Nephron progenitor cell (in vitro differentiated cells): ENCODE data around the gene MGST1.

Experiments used
- DNase-seq: peaks from one replicate; pipeline ENCODE4 v3.0.0; 2021
- H3K27ac Mint-ChIP-seq: 2 replicates; pipeline ENCODE4 v1.8.0; 2021; ENCODE audit warnings: mild to moderate bottlenecking, moderate library complexity, mixed read lengths
- H3K27me3 Mint-ChIP-seq: 2 replicates; pipeline ENCODE4 v1.8.0; 2021; ENCODE audit warnings: mild to moderate bottlenecking, low read depth, mixed read lengths; ENCODE audit not compliant: poor library complexity
- H3K36me3 Mint-ChIP-seq: 2 replicates; pipeline ENCODE4 v1.8.0; 2021; ENCODE audit warnings: low read depth, mixed read lengths
- H3K4me1 Mint-ChIP-seq: 2 replicates; pipeline ENCODE4 v1.8.0; 2021; ENCODE audit warnings: mixed read lengths
- H3K4me3 Mint-ChIP-seq: 2 replicates; pipeline ENCODE4 v1.8.0; 2021; ENCODE audit warnings: mild to moderate bottlenecking, moderate library complexity, mixed read lengths
- H3K9me3 Mint-ChIP-seq: 2 replicates; pipeline ENCODE4 v1.8.0; 2021; ENCODE audit warnings: mild to moderate bottlenecking, moderate library complexity, mixed read lengths
- CTCF ChIP-seq: fragments of 200-600 bp; sonication (generic); IDR thresholded peaks from 2 replicates; pipeline ENCODE4 v1.5.0; 2021; ENCODE audit warnings: antibody characterized with exemption

MGST1 gene

DNA sequence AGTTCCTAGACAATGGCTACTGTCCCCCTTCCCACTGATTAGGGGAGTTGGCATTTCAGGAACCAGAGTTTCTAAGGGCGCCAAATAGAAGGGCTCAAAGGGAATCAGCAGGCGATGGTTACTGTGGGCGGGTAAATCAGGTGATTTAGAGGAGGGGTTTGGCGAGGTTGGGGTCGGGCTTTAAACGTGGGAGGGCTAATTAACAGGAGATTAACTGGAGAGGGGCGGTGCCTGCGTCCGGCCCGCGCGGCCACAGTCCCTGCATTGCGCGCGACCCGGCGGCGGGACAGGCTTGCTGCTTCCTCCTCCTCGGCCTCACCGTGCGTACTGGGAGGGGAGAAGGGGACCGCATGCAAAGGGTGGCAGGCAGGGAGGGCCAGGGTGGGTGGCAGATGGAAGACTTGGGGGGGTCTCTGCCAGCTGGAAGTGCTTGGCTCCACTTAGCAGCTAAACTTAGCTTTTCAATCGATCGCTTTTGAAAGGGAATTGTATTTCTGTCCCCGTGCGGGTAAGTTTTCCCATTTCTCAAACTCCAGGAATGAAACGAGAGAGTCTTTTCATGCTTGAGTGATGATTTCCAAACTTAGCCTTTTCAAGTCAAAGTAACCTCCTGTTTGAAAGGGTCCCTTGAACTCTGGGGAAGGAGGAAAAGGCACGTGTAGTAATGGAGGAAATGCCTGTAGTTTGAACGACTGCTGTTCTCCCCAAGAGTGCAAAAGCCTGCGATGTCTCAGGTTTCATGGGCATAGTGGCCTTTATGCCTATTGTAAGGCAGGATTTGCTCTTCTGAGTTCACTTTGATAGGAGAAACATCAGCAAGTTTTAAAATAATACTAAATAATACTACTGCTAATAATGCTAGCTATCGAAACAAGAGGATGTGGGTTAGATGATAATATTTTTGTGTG lies at the start of gene MGST1:
TSS of gene MGST1 (plus strand) at position 255 of the 908 bp plus-strand sequence. CDS start 6,608 bp downstream, outside the sequence.
- peaks cover 24% of the 10 kb centered on the region for H3K36me3 Mint-ChIP-seq
- H3K4me1 Mint-ChIP-seq = peaks cover 46% of the 10 kb centered on the region
- H3K27me3 Mint-ChIP-seq = no peaks in the 10 kb centered on the region
- H3K27ac Mint-ChIP-seq = peak within 1 kb of the TSS; percentile 95
- peak within 1 kb of the TSS; percentile 88 for H3K4me3 Mint-ChIP-seq
- H3K9me3 Mint-ChIP-seq = no peaks in the 10 kb centered on the region
- TF ChIP-seq CTCF = no peak
- DNase-seq = peak; percentile 77

DNA sequence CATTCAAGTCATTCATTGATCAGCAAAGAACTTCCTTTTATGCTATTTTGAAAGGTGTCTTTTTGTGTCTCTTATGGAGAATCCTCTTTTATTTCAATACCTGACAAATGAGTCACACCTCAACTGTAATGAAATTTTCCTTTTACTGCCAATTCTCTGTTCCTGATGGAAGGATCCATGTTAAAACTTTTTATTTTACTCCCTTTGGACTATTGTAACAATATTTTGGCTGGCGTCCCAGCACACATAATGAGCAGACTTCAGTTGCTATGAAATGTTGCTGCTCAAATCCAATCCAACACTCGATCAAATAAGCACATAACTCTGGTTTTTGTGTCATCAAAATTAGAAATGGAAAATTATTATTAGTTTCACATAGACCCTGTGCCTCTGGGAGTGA lies 48.0 kb upstream of the MGST1 start:
- Mint-ChIP-seq H3K4me3 (no peak overlapping the region), H3K4me1 (no peaks in the 10 kb centered on the region), H3K36me3 (no peaks in the 10 kb centered on the region), H3K27me3 (peaks cover 4% of the 10 kb centered on the region), H3K9me3 (no peaks in the 10 kb centered on the region), H3K27ac (no peak overlapping the region)
- no peak for TF ChIP-seq CTCF
- no peak for DNase-seq

DNA sequence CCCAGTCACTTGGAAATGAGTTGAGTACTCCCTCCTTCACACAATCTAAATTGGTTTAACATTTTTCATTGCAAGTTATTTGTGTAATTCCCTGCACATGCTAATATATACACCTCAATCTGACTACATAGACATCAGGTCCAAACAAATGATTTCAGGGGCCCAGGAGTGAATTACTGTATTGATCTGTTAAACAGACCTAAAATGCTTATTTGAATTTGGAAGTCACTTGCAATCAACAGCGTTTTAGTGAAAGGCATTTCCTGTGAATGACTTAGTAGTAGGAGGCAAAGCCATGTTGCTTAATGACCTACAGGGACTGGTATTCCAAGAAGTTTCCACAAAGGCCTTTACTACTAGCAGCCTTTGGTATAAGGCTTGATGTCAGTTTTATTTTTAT lies 47.3 kb upstream of the MGST1 start:
- Mint-ChIP-seq H3K27me3 (peaks cover 4% of the 10 kb centered on the region), H3K9me3 (no peaks in the 10 kb centered on the region)

DNA sequence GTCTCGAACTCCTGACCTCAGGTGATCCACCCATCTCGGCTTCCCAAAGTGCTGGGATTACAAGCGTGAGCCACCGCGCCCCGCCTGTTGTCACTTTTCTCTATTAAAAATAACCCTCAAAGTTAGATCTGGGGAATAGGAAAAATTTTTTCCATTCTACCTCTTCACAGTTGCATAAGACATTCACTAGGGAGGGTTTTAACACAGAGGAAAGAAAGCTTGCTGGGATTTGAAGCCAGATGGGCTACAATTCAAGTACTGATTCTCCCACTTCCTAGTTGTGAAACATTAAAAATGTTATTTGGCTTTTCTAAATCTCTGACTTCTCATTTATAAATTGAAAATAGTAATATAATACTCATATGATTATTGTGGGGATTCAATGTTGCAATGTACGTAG lies 46.7 kb upstream of the MGST1 start:
- no peak for DNase-seq
- no peaks in the 10 kb centered on the region for H3K9me3 Mint-ChIP-seq
- H3K27me3 Mint-ChIP-seq = peaks cover 4% of the 10 kb centered on the region
- no peaks in the 10 kb centered on the region for H3K36me3 Mint-ChIP-seq
- TF ChIP-seq CTCF = no peak
- no peak overlapping the region for H3K27ac Mint-ChIP-seq
- no peaks in the 10 kb centered on the region for H3K4me1 Mint-ChIP-seq
- H3K4me3 Mint-ChIP-seq = no peak overlapping the region

More for the DNA sequence above, 47.3 kb upstream of the MGST1 start:
- H3K4me3 Mint-ChIP-seq = no peak overlapping the region
- no peak for TF ChIP-seq CTCF
- no peak for DNase-seq
- no peaks in the 10 kb centered on the region for H3K4me1 Mint-ChIP-seq
- no peak overlapping the region for H3K27ac Mint-ChIP-seq
- H3K36me3 Mint-ChIP-seq = no peaks in the 10 kb centered on the region

- no peak for DNase-seq
- Mint-ChIP-seq H3K9me3 (peaks cover 4% of the 10 kb centered on the region), H3K4me3 (no peak overlapping the region), H3K36me3 (no peaks in the 10 kb centered on the region), H3K4me1 (no peaks in the 10 kb centered on the region), H3K27me3 (no peaks in the 10 kb centered on the region), H3K27ac (no peak overlapping the region)
- TF ChIP-seq CTCF = no peak
Observed at GRCh38 chr12:16303939-16304338, 43.5 kb upstream of the MGST1 start.
